SK-N-MC (cell line): Measurements from ENCODE around the gene SH2D1B.

Experiments used
- EZH2 ChIP-seq: fragments of 200-600 bp; sonication (generic); IDR thresholded peaks from one replicate; pipeline ENCODE4 v1.6.1; 2017; ENCODE audit warnings: antibody characterized with exemption
- FOXP2 ChIP-seq: optimal IDR thresholded peaks from 2 replicates; pipeline ENCODE3; 2011; ENCODE audit warnings: mild to moderate bottlenecking, moderate library complexity; ENCODE audit not compliant: insufficient read depth; ENCODE audit errors: extremely low read length, control extremely low read depth
- POLR2AphosphoS5 ChIP-seq: IDR thresholded peaks from 2 replicates; pipeline ENCODE4 v1.6.1; 2012; ENCODE audit warnings: mild to moderate bottlenecking, low read depth, low read length, borderline replicate concordance

GRCh38 chr1:162373541-162374260 is 38.2 kb downstream of the SH2D1B start:
- TF ChIP-seq EZH2: no peak
- TF ChIP-seq POLR2AphosphoS5: no peak
- no peak for TF ChIP-seq FOXP2
